H1 (cell line): ENCODE data around the gene BCL11A. TPM values are rescaled to one million over a fixed set of nuclear protein-coding genes. Genes with fewer than 3 reads are reported as not detected.

Experiments
- CEBPB ChIP-seq: IDR thresholded peaks from 2 replicates; pipeline ENCODE4 v1.6.1; 2012; ENCODE audit warnings: low read depth, low read length
- CHD7 ChIP-seq: fragments of 300-600 bp; sonication (generic); IDR thresholded peaks from 2 replicates; pipeline ENCODE4 v1.7.1; 2012; ENCODE audit warnings: low read length, moderate library complexity, mild to moderate bottlenecking, inconsistent platforms; ENCODE audit not compliant: insufficient replicate concordance
- GTF2F1 ChIP-seq: IDR thresholded peaks from 2 replicates; pipeline ENCODE4 v1.6.1; 2012; ENCODE audit warnings: low read depth, low read length, improper control_type of control experiment, borderline replicate concordance
- KDM5A ChIP-seq: fragments of 200-600 bp; IDR thresholded peaks from 2 replicates; pipeline ENCODE4 v1.7.1; 2012; ENCODE audit warnings: mild to moderate bottlenecking, low read length, inconsistent platforms, mixed read lengths
- MAX ChIP-seq: IDR thresholded peaks from 2 replicates; pipeline ENCODE4 v1.6.1; 2012; ENCODE audit warnings: inconsistent platforms
- SIX5 ChIP-seq: IDR thresholded peaks from 2 replicates; pipeline ENCODE4 v1.6.1; 2011; ENCODE audit warnings: mild to moderate bottlenecking, low read depth, low read length
- SP1 ChIP-seq: IDR thresholded peaks from 2 replicates; pipeline ENCODE4 v1.6.1; 2011; ENCODE audit warnings: low read depth, low read length
- SUZ12 ChIP-seq: fragments of 200-600 bp; sonication (generic); IDR thresholded peaks from 2 replicates; pipeline ENCODE4 v1.6.1; 2012; ENCODE audit warnings: mild to moderate bottlenecking, inconsistent platforms, low read length, moderate library complexity, mixed read lengths
- polyA plus RNA-seq, 7 experiments: library from polyadenylated mRNA; depleted of rRNA in 3 of 7; stranded (reverse) in 5 of 7; unstranded in 2 of 7; fragments of >200 nt in 5 of 7; fragments of 200-250 nt in 2 of 7; gene quantifications; 1 replicate in 5 of 7; 2 replicates in 1 of 7; 4 replicates in 1 of 7; pipeline versions ENCODE4 v1.2.1 to v1.2.3, GENCODE V29; 2011 to 2013; ENCODE audit warnings: missing spikeins in 2 of 7, mixed read lengths in 2 of 7
- total RNA-seq: library from RNA; stranded (reverse); fragmentation: NEBNext Ultra II Directional; extraction: Animal tissue kit (Norgen Biotek cat#: 25700); gene quantifications from 2 replicates; pipeline ENCODE4 v1.2.1, GENCODE V29; 2021

Gene BCL11A
- total and polyA plus RNA-seq, 2 of the 8 experiments (the other 6 are each of a cell fraction or from before 2014, with no cell fraction given), result 11.9 to 59.3 TPM

GRCh38 chr2:60516826-60517225, 36.6 kb downstream of the BCL11A start (continued):
- no peak for TF ChIP-seq CHD7
- no peak for TF ChIP-seq SUZ12
- TF ChIP-seq CEBPB, result no peak
- TF ChIP-seq MAX, result no peak
- TF ChIP-seq SIX5, result no peak
- TF ChIP-seq SP1, result no peak
- TF ChIP-seq GTF2F1, result no peak
- TF ChIP-seq KDM5A, result no peak
